ENCODE results near the gene TGIF1.
"Not testable (repeated sequence)": the region's sequence is repeated elsewhere in the genome, so short reads cannot be mapped to it uniquely, and the experiment has no call there.

Gene TGIF1

GRCh38 chr18:3450012-3450798 is at the start of gene TGIF1:
TSS of gene TGIF1 (plus strand) at chr18:3450172. CDS start at chr18:3450490, 318 bp downstream.
- DNase-seq (ENCODE audit: low read depth in 2 of 2): peak; percentile 40 to 50

GRCh38 chr18:3400567-3401296 is 49.2 kb upstream of the TGIF1 start:
- DNase-seq (ENCODE audit: low read depth in 2 of 2): no peak

- no peak for DNase-seq (ENCODE audit: low read depth in 2 of 2)
Measured at GRCh38 chr18:3401669-3402620, 48.0 kb upstream of the TGIF1 start.

DNA sequence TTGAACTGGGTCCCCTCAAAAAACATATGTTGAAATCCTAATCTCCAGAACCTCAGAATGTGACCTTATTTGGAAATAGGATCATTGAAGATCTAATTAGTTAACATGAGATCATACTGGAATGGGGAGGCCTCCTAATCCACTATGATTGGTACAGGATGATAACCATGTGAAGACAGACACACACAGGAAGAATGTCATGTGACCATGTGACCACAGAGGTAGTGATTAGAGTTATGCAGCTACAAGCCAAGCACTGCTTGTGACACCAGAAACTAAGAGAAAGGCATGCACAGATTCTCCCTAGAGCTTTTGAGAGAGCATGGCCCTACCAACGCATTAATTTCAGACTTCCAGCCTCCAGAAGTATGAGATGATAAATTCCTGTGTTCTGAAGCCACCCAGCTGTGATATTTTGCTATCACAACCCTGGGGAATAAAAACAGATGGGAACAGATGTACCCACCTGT is 47.0 kb upstream of the TGIF1 start:
- DNase-seq (ENCODE audit: low read depth in 2 of 2): no peak

GRCh38 chr18:3405713-3406112 is 44.3 kb upstream of the TGIF1 start:
- no peak for DNase-seq (ENCODE audit: low read depth in 2 of 2)

GRCh38 chr18:3408107-3408506 is 41.9 kb upstream of the TGIF1 start:
- no peak for DNase-seq (ENCODE audit: low read depth in 2 of 2)

DNA sequence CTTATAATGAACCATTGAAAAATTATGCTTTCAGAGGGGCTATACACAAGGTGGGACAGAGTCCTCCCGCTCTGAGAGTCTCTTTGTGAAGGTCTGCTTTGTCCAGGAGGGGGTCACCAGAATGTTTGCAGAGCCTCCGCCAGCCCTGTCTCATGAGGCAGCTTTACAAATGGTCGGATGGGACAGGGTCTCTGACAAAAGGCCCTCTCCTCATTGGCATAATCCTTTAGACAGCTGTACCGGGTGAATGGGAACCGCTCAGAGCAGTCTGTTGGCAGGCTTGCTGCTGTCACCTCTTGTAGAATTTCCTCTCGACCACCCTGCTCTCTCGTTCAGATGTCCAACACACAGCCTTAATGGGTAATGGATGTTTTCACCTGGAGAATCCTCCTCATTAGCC is 40.2 kb upstream of the TGIF1 start:
- no peak for DNase-seq (ENCODE audit: low read depth in 2 of 2)

- no peak for DNase-seq (ENCODE audit: low read depth in 2 of 2)
Measured at GRCh38 chr18:3410273-3410672, 39.7 kb upstream of the TGIF1 start.

DNA sequence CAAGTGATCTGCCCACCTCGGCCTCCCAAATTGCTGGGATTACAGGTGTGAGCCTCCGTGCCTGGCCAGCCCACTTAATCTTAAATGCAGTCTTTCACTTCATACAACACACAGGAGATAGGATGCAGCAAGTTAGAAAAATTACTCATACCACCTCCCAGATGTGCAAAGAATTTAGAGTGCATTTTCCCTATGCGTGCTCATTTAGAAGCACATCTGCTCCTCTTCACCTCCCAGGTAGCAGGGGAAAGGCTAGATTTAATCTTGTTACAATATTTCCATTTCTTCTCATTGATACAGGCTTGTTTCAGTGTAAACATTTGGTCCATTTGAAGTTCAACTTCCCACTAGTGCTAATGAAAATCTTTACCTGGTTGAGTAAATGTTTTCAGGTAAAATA is 39.1 kb upstream of the TGIF1 start:
- not testable (repeated sequence) for DNase-seq (ENCODE audit: low read depth in 2 of 2)

- DNase-seq (ENCODE audit: low read depth in 2 of 2): no peak
Measured at GRCh38 chr18:3411327-3411726, 38.6 kb upstream of the TGIF1 start.

DNA sequence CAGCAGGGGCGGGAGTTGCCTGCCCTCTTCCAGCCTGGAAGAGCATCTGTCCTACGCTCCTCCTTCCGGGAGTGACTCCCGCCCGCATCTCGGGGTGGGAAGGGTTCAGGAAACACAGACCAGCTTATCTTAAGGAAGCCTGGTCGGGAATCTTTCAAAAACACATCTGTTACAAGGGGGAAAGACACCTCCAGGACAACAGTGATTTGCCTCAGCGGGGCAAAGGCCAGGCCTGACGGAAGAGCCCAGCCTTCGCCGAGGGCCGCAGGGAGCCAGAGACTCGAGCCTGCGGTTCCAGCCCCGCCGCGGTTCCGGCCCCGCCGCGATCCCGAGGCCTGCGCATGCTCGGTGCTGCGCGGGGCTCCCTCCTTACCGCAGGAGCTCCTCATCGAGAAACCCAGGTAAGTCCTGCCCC is 38.1 kb upstream of the TGIF1 start:
- DNase-seq (ENCODE audit: low read depth in 2 of 2): no peak

DNA sequence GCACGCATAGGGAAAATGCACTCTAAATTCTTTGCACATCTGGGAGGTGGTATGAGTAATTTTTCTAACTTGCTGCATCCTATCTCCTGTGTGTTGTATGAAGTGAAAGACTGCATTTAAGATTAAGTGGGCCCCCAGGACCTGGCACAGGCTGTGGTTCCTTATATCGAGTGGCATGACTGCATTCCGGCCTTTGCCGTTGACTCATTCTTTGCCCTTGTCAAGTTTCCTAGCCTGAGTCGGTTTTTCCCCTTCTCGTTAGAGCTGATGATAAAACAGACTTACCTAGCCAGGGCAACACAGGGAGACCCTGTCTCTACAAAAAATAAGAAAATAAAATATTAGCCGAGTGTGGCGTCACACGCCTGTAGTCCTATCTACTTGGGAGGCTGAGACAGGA is 37.4 kb upstream of the TGIF1 start:
- DNase-seq (ENCODE audit: low read depth in 2 of 2): not testable (repeated sequence)

DNA sequence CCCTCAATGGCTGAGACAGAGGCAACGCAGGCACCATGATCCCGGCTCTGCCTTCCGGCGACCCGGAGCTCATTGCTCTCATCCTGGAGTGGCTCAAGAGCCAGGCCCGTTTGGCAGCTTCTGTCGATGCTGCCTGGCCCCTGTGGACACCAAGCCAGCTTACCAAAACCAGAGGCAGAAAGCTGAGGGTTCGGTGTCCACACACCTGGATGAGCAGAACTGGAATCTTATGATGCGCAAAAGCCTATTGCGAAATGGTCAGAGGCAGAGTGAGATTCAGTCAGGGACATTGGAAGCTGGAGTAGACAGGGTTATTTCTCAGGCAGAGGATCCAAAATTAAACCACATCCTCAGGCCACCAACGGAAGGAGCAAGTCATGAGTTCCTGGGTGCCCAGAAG is 34.9 kb upstream of the TGIF1 start:
- no peak for DNase-seq (ENCODE audit: low read depth in 2 of 2)

- DNase-seq (ENCODE audit: low read depth in 2 of 2): no peak
Measured at GRCh38 chr18:3418083-3418482, 31.9 kb upstream of the TGIF1 start.

GRCh38 chr18:3420919-3421279 is 29.1 kb upstream of the TGIF1 start:
- no peak for DNase-seq (ENCODE audit: low read depth in 2 of 2)

- no peak for DNase-seq (ENCODE audit: low read depth in 2 of 2)
Measured at GRCh38 chr18:3422905-3423304, 27.1 kb upstream of the TGIF1 start.

DNA sequence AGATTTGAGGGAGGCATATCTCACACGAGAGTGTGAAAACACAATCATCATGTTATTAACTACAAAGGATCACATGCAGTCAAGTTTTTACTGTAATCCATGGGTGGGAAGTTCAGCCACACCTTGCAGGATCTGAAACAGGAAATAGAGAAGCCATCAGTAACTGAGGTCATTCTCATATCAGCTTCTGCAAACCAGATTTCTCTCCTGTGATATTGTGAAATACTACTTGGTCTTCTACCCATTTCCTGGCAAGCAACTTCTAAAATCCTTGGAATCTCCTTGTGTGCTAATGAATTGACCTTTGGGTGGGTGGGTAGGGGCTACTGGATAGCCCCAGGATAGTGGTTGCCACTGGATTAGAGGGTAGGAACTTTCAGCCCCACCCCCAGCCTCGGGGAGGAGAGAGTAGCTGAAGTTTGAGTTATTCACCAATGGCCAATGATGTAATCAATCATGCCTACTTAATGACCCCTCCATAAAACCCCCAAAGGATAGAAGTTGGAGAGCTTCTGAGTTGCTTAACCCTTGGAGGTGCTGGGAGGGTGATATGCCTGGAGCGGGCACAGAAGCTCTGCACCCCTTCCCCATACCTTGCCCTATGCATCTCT is 25.6 kb upstream of the TGIF1 start:
- no peak for DNase-seq (ENCODE audit: low read depth in 2 of 2)

- DNase-seq (ENCODE audit: low read depth in 2 of 2): no peak
Measured at GRCh38 chr18:3425030-3425429, 24.9 kb upstream of the TGIF1 start.

- DNase-seq (ENCODE audit: low read depth in 2 of 2): no peak
Measured at GRCh38 chr18:3425446-3425845, 24.5 kb upstream of the TGIF1 start.

DNA sequence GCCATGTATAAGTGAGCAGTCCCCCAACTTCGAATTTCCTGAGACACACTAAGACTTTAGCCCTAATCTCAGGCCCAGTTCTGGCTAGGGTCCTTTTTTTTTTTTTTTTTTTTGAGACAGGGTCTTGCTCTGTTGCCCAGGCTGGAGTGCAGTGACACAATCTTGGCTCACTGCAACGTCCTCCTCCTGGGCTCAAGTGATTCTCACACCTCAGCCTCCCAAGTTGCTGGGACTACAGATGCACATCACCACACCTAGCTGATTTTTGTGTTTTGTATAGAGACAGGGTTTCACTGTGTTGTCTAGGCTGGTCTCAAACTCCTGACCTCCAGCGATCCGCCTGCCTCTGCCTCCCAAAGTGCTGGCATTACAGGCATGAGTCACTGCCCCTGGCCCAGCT is 23.9 kb upstream of the TGIF1 start:
- no peak for DNase-seq (ENCODE audit: low read depth in 2 of 2)

DNA sequence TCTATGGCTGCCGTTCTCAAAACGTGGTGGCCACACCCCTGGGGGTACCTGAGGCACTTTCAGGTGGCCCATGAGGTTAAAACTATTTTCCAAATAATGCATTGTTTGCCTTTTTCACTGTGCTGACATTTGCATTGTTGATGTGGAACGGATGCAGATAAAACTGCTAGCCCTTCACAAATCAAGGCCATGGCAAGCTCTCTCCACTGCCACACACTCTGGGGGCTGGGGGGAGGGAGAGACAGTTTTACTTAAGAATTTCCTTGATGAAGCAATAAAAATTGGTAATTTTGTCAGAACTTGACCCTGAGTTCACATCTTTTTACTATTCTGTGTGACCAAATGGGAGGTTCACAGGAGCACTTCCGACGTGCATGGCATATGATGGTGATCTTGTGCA is 22.0 kb upstream of the TGIF1 start:
- DNase-seq (ENCODE audit: low read depth in 2 of 2): no peak

DNA sequence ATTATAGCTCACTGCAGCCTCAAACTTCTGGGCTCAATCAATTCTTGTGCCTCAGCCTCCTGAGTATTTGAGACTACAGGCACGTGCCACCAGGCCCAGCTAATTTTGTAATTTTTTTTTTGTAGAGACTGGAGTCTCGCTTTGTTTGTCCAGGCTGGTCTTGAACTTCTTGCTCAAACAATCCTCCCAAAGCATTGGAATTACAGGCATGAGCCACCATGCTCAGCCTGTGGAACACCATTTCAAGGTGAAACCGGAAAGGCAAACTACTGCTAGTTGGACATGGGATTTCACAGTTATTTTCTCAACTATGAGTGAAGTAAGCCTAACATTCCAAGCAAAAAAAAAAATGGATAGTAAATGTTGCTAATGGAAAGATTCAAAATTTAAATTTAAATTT is 20.9 kb upstream of the TGIF1 start:
- DNase-seq (ENCODE audit: low read depth in 2 of 2): no peak

All from stimulated activated CD8-positive, alpha-beta memory T cell treated with anti-CD3 and anti-CD28 coated beads, Interleukin-2, amount 100 ng/mL, for 1 hour (primary cell).